ENCODE results near the gene AGBL1.

DNA sequence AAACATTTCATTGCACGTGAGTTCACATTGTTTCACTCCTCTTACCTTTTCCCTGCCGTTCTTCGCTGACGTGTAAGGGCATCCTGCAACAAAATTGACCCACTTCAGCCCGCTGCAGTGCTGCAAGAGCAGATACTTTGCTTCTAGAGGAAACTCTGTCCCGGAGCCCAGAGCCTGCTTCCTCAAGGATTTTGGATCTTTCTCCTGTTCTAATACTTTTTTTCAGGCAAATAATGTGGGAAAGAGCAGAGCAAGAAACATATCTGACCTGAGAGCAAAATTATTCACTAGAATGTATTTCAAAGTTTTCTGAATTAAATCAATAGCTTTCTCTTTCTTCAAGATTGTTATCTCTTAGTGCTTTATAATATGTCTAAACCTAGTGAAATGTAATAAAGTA lies 303.9 kb downstream of the AGBL1 start:
- no peak for TF ChIP-seq EZH2 (IDR thresholded peaks at IDR 0.05; ENCODE audit: borderline replicate concordance, low read length)
- TF ChIP-seq, protein P1, sequence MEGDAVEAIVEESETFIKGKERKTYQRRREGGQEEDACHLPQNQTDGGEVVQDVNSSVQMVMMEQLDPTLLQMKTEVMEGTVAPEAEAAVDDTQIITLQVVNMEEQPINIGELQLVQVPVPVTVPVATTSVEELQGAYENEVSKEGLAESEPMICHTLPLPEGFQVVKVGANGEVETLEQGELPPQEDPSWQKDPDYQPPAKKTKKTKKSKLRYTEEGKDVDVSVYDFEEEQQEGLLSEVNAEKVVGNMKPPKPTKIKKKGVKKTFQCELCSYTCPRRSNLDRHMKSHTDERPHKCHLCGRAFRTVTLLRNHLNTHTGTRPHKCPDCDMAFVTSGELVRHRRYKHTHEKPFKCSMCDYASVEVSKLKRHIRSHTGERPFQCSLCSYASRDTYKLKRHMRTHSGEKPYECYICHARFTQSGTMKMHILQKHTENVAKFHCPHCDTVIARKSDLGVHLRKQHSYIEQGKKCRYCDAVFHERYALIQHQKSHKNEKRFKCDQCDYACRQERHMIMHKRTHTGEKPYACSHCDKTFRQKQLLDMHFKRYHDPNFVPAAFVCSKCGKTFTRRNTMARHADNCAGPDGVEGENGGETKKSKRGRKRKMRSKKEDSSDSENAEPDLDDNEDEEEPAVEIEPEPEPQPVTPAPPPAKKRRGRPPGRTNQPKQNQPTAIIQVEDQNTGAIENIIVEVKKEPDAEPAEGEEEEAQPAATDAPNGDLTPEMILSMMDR (conservative IDR thresholded peaks at IDR 0.05 in 1 of 2, IDR thresholded peaks at IDR 0.05 in 1 of 2; ENCODE audit: extremely low read depth in 1 of 2, insufficient read depth in 1 of 2, low read depth in 1 of 2, low read length in 2 of 2) = no peak
